Cerebellar cortex (tissue), 1 donor: ENCODE results near the gene STARD13.

Experiments
- DNase-seq: peaks from one replicate; pipeline ENCODE4 v3.0.0-alpha.2; 2015; ENCODE audit warnings: low spot score

STARD13 gene

GRCh38 chr13:33111414-33112110 is 174.0 kb downstream of the STARD13 start:
- DNase-seq: no peak

- DNase-seq: no peak
These were observed 174.7 kb downstream of the STARD13 start for GRCh38 chr13:33110713-33111413.

GRCh38 chr13:33110386-33110712 is 175.2 kb downstream of the STARD13 start:
- no peak for DNase-seq

GRCh38 chr13:33109801-33110200 is 175.8 kb downstream of the STARD13 start:
- DNase-seq: no peak

- no peak for DNase-seq
These were observed 176.3 kb downstream of the STARD13 start for GRCh38 chr13:33109271-33109697.

GRCh38 chr13:33108620-33109019 is 176.9 kb downstream of the STARD13 start:
- DNase-seq: no peak

- no peak for DNase-seq
These were observed 178.2 kb downstream of the STARD13 start for GRCh38 chr13:33107361-33107760.

- DNase-seq: no peak
These were observed 178.7 kb downstream of the STARD13 start for GRCh38 chr13:33106656-33107360.

GRCh38 chr13:33105387-33106005 is 180.1 kb downstream of the STARD13 start:
- DNase-seq: no peak

GRCh38 chr13:33103457-33103856 is 182.1 kb downstream of the STARD13 start:
- DNase-seq: no peak

- no peak for DNase-seq
These were observed 183.7 kb downstream of the STARD13 start for GRCh38 chr13:33101835-33102234.

GRCh38 chr13:33100886-33101285 is 184.7 kb downstream of the STARD13 start:
- no peak for DNase-seq

- no peak for DNase-seq
These were observed 185.7 kb downstream of the STARD13 start for GRCh38 chr13:33099860-33100259.

- no peak for DNase-seq
These were observed 188.5 kb downstream of the STARD13 start for GRCh38 chr13:33096886-33097605.

- DNase-seq: no peak
These were observed 193.2 kb downstream of the STARD13 start for GRCh38 chr13:33092073-33092987.

- no peak for DNase-seq
These were observed 194.2 kb downstream of the STARD13 start for GRCh38 chr13:33091415-33091774.

- no peak for DNase-seq
These were observed 194.7 kb downstream of the STARD13 start for GRCh38 chr13:33090755-33091414.

GRCh38 chr13:33089311-33089710 is 196.2 kb downstream of the STARD13 start:
- DNase-seq: no peak

GRCh38 chr13:33087790-33088189 is 197.8 kb downstream of the STARD13 start:
- DNase-seq: no peak

- DNase-seq: no peak
These were observed 198.5 kb downstream of the STARD13 start for GRCh38 chr13:33087091-33087490.
